HEK293T (cell line): ENCODE data around the gene SLC22A31.

Source experiments
- BHLHE40 ChIP-seq: fragments of 450-650 bp; IDR thresholded peaks from 2 replicates; pipeline ENCODE4 v1.6.1; 2016; ENCODE audit warnings: mild to moderate bottlenecking, moderate library complexity, borderline replicate concordance
- FOXK2 ChIP-seq: fragments of 450-650 bp; IDR thresholded peaks from 2 replicates; pipeline ENCODE4 v1.6.1; 2016; ENCODE audit warnings: mild to moderate bottlenecking
- FOXM1 ChIP-seq: fragments of 450-650 bp; IDR thresholded peaks from 2 replicates; pipeline ENCODE4 v1.6.1; 2017; ENCODE audit warnings: mild to moderate bottlenecking, borderline replicate concordance
- L3MBTL2 ChIP-seq: fragments of 450-650 bp; conservative IDR thresholded peaks from 2 replicates; pipeline ENCODE4 v1.6.1; 2016; ENCODE audit warnings: mild to moderate bottlenecking
- NFRKB ChIP-seq: fragments of 450-650 bp; IDR thresholded peaks from 2 replicates; pipeline ENCODE4 v1.6.1; 2016; ENCODE audit warnings: mild to moderate bottlenecking, moderate library complexity
- SP1 ChIP-seq: fragments of 450-650 bp; IDR thresholded peaks from 2 replicates; pipeline ENCODE4 v1.6.1; 2017
- TARDBP ChIP-seq: fragments of 450-650 bp; IDR thresholded peaks from 2 replicates; pipeline ENCODE4 v1.6.1; 2016
- ZNF384 ChIP-seq: fragments of 450-650 bp; IDR thresholded peaks from 2 replicates; pipeline ENCODE4 v1.6.1; 2016
- TF ChIP-seq, protein P1 (sequence below): fragments of 450-650 bp; IDR thresholded peaks from 2 replicates; pipeline ENCODE4 v1.6.1; 2016

- TF ChIP-seq FOXK2 (no peak), FOXM1 (no peak), L3MBTL2 (no peak), NFRKB (no peak), BHLHE40 (no peak), ZNF384 (no peak), SP1 (no peak), TARDBP (no peak)
- TF ChIP-seq, protein P1, sequence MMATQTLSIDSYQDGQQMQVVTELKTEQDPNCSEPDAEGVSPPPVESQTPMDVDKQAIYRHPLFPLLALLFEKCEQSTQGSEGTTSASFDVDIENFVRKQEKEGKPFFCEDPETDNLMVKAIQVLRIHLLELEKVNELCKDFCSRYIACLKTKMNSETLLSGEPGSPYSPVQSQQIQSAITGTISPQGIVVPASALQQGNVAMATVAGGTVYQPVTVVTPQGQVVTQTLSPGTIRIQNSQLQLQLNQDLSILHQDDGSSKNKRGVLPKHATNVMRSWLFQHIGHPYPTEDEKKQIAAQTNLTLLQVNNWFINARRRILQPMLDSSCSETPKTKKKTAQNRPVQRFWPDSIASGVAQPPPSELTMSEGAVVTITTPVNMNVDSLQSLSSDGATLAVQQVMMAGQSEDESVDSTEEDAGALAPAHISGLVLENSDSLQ = no peak
Measured at GRCh38 chr16:89174877-89175276, 25.5 kb downstream of the SLC22A31 start.
